ENCODE results near the gene AP5B1.

AP5B1 gene

GRCh38 chr11:65801153-65801987 lies 20.6 kb upstream of the AP5B1 start:
- FAIRE-seq: no peak

- FAIRE-seq: no peak
These were observed 18.1 kb upstream of the AP5B1 start for GRCh38 chr11:65798882-65799281.

GRCh38 chr11:65797711-65798110 lies 16.9 kb upstream of the AP5B1 start:
- no peak for FAIRE-seq

GRCh38 chr11:65796726-65797601 lies 16.2 kb upstream of the AP5B1 start:
- FAIRE-seq: no peak

GRCh38 chr11:65794570-65795510 lies 14.1 kb upstream of the AP5B1 start:
- FAIRE-seq: no peak

GRCh38 chr11:65793625-65794400 lies 13.0 kb upstream of the AP5B1 start:
- no peak for FAIRE-seq

GRCh38 chr11:65793144-65793581 lies 12.4 kb upstream of the AP5B1 start:
- FAIRE-seq: no peak

GRCh38 chr11:65792456-65792855 lies 11.7 kb upstream of the AP5B1 start:
- FAIRE-seq: no peak

GRCh38 chr11:65791719-65792213 lies 11.0 kb upstream of the AP5B1 start:
- FAIRE-seq: no peak

- FAIRE-seq: no peak
These were observed 10.3 kb upstream of the AP5B1 start for GRCh38 chr11:65790902-65791650.

- no peak for FAIRE-seq
These were observed 9.5 kb upstream of the AP5B1 start for GRCh38 chr11:65790104-65790901.

GRCh38 chr11:65789230-65790103 lies 8.7 kb upstream of the AP5B1 start:
- FAIRE-seq: no peak

GRCh38 chr11:65788821-65789220 lies 8.0 kb upstream of the AP5B1 start:
- no peak for FAIRE-seq

- no peak for FAIRE-seq
These were observed 7.2 kb upstream of the AP5B1 start for GRCh38 chr11:65787649-65788622.

- no peak for FAIRE-seq
These were observed 6.2 kb upstream of the AP5B1 start, which contains the start of gene OVOL1 for GRCh38 chr11:65786786-65787636. OVOL1 (plus strand) TSS chr11:65787063; CDS start chr11:65787374, 311 bp downstream.

- FAIRE-seq: no peak
These were observed 5.4 kb upstream of the AP5B1 start for GRCh38 chr11:65786008-65786785.
